AG04449 (cell line): Measurements from ENCODE around the gene NHLRC1.

Source experiments
- CTCF ChIA-PET: fragments of 350-600 bp; formaldehyde crosslinking; extraction: SDS; loops from one replicate; lab custom pipeline; 2021; ENCODE audit warnings: antibody characterized with exemption; lab: Yijun Ruan, JAX
- POLR2A ChIA-PET: fragments of 400-600, 350-600 bp; formaldehyde crosslinking; extraction: SDS; loops from one replicate; lab custom pipeline; 2020; ENCODE audit warnings: antibody characterized with exemption, inconsistent platforms; lab: Yijun Ruan, JAX
- DNase-seq: peaks from one replicate; pipeline ENCODE4 v3.0.0-alpha.2; 2010; ENCODE audit warnings: low read depth, low spot score
- H3K4me3 ChIP-seq: 2 replicates; pipeline ENCODE4 v1.5.1; 2011; ENCODE audit warnings: low read depth, mild to moderate bottlenecking, control low read depth, low read length
- CTCF ChIP-seq: IDR thresholded peaks from one replicate; pipeline ENCODE4 v1.5.1; 2011; ENCODE audit warnings: mild to moderate bottlenecking, moderate library complexity, low read length, control low read depth, inconsistent platforms; ENCODE audit not compliant: insufficient read depth; ENCODE audit errors: missing control alignments

Gene NHLRC1

GRCh38 chr6:18081025-18081668 is 41.3 kb downstream of the NHLRC1 start:
- DNase-seq: peak; percentile 1
- ChIA-PET POLR2A (no interaction called here), CTCF (no interaction called here)
- TF ChIP-seq CTCF: no peak
- no peak overlapping the region for H3K4me3 ChIP-seq

- ChIA-PET POLR2A (no interaction called here), CTCF (no interaction called here)
- no peak for TF ChIP-seq CTCF
- H3K4me3 ChIP-seq: no peak overlapping the region
- DNase-seq: no peak
Measured at GRCh38 chr6:18080544-18080943, 41.9 kb downstream of the NHLRC1 start.

- CTCF ChIA-PET: no interaction called here
- TF ChIP-seq CTCF: no peak
- no peak for DNase-seq
- no peak overlapping the region for H3K4me3 ChIP-seq
- POLR2A ChIA-PET: no interaction called here
Measured at GRCh38 chr6:18078866-18079265, 43.6 kb downstream of the NHLRC1 start.

- TF ChIP-seq CTCF: no peak
- CTCF ChIA-PET: no interaction called here
- no peak overlapping the region for H3K4me3 ChIP-seq
- DNase-seq: peak; percentile 16
- POLR2A ChIA-PET: no interaction called here
Measured at GRCh38 chr6:18076231-18076630, 46.2 kb downstream of the NHLRC1 start.

- CTCF ChIA-PET: no interaction called here
- no peak overlapping the region for H3K4me3 ChIP-seq
- POLR2A ChIA-PET: no interaction called here
- TF ChIP-seq CTCF: no peak
- no peak for DNase-seq
Measured at GRCh38 chr6:18072841-18073240, 49.6 kb downstream of the NHLRC1 start.

- DNase-seq: no peak
- no peak for TF ChIP-seq CTCF
- no peak overlapping the region for H3K4me3 ChIP-seq
- ChIA-PET POLR2A (no interaction called here), CTCF (no interaction called here)
Measured at GRCh38 chr6:18070486-18070885, 52.0 kb downstream of the NHLRC1 start.
